GM21717 (cell line): Measurements from ENCODE around the gene AP3B2.
"Not testable (repeated sequence)": the region's sequence is repeated elsewhere in the genome, so short reads cannot be mapped to it uniquely, and the experiment has no call there.

Experiments used
- ATAC-seq: cut with Tn5 transposase; IDR thresholded peaks from one replicate; pipeline ENCODE4 v1.9.1; 2021; ENCODE audit warnings: mild to moderate bottlenecking, moderate library complexity; ENCODE audit not compliant: unreplicated experiment

Gene AP3B2, protein sequence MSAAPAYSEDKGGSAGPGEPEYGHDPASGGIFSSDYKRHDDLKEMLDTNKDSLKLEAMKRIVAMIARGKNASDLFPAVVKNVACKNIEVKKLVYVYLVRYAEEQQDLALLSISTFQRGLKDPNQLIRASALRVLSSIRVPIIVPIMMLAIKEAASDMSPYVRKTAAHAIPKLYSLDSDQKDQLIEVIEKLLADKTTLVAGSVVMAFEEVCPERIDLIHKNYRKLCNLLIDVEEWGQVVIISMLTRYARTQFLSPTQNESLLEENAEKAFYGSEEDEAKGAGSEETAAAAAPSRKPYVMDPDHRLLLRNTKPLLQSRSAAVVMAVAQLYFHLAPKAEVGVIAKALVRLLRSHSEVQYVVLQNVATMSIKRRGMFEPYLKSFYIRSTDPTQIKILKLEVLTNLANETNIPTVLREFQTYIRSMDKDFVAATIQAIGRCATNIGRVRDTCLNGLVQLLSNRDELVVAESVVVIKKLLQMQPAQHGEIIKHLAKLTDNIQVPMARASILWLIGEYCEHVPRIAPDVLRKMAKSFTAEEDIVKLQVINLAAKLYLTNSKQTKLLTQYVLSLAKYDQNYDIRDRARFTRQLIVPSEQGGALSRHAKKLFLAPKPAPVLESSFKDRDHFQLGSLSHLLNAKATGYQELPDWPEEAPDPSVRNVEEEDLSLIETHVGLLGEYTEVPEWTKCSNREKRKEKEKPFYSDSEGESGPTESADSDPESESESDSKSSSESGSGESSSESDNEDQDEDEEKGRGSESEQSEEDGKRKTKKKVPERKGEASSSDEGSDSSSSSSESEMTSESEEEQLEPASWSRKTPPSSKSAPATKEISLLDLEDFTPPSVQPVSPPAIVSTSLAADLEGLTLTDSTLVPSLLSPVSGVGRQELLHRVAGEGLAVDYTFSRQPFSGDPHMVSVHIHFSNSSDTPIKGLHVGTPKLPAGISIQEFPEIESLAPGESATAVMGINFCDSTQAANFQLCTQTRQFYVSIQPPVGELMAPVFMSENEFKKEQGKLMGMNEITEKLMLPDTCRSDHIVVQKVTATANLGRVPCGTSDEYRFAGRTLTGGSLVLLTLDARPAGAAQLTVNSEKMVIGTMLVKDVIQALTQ

DNA sequence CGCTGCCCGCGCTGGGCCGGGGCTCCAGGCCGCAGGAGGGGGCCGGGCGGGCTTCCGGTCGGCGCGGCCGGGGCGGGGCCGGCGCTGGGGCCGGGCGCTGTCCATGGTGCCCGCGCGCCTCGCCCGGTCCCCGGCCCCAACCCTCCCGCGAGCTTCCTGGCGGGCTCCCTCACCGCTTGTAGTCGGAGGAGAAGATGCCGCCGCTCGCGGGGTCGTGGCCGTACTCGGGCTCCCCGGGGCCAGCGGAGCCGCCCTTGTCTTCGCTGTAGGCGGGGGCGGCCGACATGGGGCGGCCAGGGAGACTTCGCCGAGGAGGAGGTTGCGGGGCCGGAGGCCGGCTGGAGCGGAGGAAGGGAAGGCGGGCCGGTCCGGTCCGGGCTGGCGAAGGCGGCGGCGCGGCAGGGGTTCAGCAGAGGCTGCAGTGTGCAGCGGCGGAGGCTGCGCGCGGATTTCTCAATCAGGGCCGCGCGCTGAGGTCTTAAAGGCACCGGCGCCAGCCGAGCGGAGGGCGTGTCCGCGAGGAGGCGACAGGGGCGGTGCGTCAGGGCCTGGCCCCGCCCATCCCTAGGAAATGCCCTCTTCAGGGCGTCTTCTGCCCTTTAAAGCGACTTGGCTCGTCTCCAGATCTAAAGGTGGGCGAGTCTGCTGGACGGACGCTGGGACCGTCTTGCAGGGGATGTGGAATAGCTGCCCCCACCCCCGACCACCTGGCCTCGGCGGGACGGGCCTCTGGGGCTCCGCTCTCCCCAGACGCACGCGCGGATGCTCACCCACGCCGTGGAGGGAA lies at the start of gene AP3B2:
TSS of gene AP3B2 (minus strand) at position 455 of the 787 bp plus-strand sequence. CDS start at position 286, 169 bp downstream.
- ATAC-seq = peak; percentile 95

DNA sequence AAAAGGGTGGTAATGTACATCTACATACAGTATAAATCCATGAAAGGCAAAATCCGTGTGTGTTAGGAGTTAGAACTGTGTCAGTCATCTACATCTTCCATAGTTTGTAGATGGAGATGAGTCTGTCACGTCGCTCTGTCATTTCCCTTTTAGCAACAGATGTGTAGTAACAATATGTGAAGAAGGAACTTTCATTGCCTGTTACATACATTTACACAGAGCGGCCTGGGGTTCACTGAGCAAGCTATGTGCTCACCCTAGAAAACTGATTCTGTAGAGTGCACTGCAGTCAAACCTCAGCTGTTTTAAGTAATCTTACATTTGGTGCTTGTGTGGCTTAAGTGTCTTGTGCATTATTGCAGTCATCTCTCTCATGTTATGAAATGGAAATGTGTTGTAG lies 41.6 kb upstream of the AP3B2 start:
- no peak for ATAC-seq

DNA sequence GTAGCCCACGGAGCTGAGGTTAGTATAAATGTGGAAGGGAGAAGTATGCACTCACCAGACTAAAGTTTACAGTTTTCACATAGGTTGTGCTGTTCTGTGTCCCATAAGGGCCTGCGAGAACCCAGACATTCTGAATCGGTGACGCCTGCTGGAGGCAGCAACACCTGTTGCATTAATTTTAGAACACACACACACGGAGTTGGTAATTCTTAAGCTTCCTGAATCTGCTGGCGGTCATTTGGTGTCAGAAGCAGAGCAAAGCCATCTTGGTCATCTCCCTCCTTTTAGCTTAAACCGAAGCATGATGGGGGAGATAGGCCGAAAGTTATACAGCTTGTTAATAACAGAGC lies 41.1 kb upstream of the AP3B2 start:
- ATAC-seq = peak; percentile 30

DNA sequence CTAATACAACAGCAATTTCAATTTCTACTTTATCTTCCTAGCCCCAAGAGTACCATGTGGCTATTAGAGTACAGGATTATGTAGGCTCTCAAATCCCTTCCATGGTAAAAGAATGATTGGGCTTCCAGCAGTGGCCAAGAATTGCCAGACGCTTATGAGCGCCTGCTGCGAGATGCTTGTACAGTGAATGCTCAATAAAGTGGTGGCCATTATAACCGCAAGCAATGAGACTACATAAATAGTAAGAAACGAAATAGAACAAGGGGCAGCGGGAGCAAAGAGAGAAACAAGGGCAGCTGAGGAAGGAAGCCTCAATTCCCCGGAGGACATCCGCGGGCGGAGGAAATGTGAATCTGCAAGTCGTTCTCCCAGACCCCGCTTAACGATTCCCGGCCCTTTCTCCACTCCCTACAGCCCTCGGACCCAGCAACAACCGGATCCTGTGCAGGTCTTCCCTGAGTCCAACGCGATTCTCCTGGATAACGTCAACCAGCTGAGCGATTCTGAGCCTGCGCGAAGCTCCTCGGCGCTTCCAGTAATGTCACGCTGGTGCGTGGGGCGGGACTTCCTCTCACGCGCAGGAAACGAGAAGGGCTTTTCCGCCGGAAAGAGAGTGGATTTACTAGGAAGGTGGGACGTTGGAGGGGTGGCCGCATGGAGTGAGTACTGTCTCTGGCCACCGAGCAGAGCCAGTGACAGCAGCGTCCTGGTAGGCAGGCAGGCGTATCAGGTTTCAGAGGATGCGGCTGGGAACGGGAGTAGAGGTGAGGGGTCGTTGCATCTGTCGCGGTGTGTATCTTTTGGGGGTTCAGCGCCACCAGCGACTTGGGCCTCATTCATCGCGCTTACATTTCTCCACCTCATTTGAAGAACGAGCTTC lies 40.5 kb upstream of the AP3B2 start:
- peak; percentile 89 for ATAC-seq

DNA sequence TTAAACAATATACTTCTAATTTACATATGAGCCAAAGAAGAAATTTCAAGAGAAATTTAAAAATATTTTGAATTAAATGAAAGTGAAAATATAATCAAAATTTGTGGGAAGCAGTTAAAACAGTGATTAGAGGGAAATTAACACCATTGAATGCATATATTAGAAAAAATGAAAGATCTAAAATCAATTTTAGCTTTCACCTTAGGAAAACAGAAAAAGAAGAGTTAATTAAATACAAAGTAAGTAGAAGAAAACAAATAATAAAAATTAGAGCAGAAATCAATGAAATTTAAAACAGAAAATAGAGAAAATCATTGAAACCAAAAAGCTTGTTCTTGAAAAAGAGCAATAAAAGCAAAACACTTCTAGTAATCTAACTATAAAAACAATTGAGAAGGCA lies 38.6 kb upstream of the AP3B2 start:
- no peak for ATAC-seq

DNA sequence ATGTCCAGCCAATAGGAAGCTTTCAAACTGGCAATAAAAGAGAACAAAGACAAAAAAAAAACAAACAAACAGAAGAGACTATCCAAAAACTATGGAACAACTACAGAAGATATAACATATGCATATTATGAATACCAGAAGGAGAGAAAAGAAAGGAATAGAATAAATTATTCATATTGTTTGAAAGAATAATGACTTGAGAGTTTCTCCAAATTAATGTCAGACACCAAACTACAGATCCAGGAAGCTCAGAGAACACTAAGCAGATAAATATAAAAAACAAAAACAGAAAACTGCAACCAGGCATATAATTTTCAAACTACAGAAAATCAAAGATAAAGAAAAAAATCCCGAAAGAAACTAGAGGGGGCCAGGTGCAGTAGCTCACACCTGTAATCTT lies 34.1 kb upstream of the AP3B2 start:
- ATAC-seq = no peak

DNA sequence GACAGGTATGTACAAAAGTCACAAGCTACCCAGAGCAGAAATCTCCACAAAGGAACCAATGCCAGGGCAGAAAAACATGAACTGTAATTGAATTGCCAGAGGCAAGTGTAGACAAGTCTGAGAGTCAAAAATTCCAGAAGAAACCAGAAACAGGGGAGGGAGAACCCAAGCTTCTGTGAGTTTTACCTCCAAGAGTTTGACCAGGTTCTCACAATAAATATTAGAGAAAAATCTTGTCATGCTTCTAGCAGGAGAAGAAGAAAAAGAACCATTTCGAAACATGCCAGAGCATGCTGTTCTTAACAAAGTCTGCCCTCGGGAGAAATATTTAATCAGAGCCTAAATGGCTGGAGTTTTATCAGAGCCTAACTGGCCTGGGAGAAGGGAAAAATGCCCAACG lies 32.5 kb upstream of the AP3B2 start:
- no peak for ATAC-seq

DNA sequence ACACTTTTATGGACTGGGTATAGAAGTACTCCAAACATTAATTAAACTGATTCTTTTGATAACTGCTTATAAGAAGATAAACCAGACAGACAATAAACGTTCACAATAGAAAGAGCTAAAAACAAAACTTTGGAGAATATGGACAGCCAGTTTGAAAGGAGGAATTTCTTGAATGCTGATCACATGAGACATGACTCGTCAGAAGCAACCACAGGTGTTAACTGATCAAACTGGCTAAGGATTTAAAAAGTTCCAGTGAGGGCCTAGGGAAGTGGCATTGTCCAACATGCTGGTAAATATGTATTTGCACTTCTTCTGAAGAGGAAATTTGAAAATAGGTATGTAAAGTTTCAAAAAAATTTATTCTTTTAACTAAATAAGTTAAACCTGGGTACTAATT lies 29.4 kb upstream of the AP3B2 start:
- no peak for ATAC-seq

DNA sequence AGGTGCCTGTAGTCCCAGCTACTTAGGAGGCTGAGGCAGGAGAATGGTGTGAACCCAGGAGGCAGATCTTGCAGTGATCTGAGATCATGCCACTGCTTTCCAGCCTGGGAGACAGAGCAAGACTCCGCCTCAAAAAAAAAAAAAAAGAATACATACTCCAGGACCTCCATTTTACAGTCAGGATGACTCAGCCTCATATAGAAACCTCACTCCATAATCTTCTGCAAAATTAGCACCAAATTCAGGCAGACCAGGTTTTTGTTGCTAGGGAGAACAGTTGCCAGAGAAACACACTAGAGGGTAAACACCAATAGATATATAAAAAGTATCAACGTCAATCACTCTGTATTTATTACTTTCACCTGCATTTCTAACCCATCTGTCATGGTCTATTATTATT lies 28.3 kb upstream of the AP3B2 start:
- ATAC-seq = no peak

DNA sequence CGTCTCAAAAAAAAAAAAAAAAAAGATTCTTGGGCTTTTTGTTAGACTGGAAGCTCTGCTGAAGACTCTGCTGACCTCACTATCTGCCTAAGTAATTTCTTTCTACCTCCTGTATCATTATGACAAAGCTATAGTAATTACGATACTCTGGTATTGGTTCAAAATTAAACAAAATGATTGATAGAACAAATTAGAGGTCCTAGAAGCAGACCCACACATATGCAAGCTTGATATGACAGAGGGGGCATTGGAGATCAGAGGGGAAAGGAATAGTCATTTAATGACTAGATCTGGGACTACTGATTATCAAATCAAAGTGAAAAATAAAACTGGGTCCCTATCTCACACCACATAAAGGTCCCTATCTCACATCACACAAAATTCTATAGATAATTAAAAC lies 21.9 kb upstream of the AP3B2 start:
- no peak for ATAC-seq

DNA sequence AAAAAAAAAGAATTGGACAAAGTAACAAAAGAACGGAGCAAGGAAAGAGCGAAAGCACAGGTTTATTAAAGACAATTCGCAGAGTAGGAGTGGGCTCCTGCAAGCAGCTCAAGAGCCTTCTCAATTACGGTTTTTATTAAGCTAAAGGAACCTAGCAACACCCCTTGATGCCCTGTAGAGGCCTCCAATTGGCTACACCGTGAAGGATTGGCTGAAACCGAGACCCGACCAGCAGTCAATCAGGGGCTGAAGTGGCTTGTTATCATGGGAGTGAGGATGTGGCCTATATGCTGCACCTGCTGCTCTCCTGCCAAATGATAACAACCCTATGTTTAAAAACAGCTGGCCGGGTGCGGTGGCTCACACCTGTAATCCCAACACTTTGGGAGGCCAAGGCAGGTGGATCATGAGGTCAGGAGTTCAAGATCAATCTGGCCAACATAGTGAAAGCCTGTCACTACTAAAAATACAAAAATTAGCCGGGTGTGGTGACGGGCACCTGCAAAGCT lies 20.4 kb upstream of the AP3B2 start:
- ATAC-seq = no peak

DNA sequence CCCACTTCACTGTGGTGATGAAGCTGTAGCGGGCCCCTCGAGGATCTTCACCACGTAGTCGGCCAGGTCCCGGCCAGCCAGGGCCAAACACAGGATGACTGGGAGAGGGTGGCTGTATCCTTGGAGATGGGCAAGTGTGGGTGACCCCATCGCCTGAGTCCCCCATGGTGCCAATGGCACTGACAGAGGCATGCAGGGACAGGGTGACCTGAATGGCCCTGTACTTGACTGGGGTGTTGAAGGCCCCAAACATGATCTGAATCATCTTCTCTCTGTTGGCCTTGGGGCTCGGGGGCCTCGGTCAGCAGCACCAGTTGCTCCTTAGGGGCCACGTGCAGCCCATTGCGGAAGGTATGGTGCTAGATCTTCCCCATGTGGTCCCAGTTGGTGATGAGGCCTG lies 17.1 kb upstream of the AP3B2 start:
- no peak for ATAC-seq

DNA sequence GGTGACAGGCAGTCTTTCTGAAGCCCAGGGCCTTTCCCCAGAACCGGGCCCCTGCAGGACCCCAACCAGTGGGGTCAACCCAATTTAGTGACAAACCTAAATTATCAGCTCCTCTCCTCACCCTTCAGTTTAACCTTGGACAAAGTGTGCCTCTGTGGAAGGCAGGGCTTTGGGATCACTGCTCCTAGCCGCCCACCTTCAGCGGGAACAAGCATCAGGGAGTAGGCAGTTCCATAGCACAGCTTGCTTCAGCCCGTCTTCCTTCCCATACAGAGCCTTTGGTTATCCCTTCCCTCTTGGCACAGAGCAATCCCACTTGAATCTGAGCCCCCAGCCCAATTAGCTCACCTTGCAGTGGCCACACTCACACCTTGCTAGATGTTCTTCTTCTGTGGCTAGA lies 5.3 kb upstream of the AP3B2 start:
- no peak for ATAC-seq

DNA sequence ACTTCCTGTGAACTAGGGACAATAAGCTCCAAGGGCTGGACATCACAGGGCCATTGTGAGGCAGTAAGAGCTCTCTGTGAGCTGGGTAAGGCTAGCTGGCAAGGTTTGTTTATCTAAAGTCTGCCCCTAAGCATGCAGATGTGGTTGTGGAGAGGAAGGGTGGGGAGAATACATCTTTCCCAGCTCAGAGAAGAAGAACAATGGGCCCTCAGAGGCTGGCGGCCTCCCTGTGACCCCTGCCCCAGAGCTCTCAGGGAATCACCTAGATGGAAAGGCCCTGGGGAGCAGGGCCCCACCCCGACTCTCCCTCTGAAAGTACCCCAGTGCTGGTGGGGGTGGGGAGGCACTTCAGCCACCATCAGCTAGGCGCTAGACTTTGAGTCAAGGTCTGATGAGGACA lies 4.3 kb upstream of the AP3B2 start:
- no peak for ATAC-seq

DNA sequence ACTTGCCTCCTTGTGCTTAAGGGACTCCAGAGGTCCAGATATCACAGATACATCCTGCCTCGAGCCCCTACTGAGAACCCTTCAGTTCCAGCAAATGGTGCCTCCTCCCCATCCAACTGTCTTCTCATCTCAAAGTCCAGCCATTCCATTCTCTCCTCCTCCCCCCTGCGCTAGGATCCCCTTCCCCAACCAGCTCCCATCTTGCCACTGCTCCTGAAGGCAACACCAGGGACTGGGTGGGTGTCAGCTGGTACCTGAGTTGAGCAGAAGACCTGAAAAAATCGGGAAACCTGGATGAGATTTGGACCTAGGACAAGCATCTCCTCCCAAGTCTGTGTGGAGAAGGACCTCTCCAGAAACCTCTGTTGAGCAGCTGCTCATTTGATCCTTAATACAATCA lies 2.4 kb upstream of the AP3B2 start:
- no peak for ATAC-seq

DNA sequence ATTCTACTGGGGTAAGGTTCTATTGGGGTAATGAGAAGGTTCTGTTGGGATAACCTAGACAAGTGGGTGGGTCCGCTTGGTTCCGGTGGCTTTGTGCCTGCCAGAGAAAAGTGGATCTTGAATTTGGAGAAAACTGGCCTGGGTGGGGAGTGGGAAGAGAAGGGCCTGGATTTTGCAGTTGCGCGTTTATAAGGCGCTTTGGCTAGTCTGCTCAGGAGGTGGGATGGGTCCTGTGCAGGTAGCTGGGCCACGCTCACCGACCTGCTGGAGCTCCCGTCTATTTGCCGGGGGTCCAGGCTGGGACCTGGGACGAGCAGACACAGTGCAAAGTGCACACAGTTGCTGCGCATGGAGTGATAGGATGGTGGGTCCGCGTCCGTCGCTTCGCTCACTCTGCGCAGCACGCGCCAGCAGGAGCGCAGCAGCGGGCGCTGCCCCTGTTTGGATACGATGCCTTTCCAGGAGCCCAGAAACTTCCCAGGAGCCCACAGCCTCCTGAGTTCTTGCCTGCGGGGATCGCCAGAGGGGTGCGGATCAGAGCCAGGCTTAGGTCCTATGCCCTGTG lies 1.3 kb upstream of the AP3B2 start:
- ATAC-seq = no peak

DNA sequence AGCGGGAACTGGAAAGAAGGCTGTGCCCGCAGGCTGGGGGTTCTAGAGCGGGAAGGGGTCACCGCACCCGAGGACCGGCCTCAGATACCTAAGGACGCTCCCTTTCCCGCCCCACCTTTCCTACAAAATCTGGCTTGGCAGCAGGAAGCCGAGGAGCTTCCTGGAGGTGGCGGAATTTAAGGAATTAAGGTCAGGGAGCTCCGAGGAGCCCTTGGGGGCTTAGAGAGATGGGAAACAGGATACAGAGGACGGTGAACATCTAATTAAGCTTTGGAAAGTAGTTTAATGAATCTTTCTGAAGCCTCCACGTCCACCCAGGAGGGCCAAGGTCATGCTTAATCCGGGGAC lies 507 bp upstream of the AP3B2 start:
- ATAC-seq = no peak

DNA sequence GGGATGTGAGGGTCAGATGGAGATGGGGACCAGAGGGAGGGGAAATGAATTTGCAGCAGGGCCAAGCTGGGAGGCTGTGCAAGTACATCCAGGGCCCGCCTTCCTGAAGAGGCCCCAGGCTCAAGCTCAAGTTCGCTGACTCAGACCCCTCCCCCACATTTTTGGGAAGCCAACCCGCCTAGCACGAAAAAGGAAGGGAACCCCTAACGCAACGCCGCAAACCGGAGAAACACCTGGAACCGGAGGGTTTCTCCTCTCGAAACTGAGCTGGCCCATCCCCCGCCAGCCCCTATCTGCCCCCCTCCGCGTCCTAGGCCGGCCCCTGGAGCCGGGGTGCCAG lies 624 bp downstream of the AP3B2 start:
- no peak for ATAC-seq

DNA sequence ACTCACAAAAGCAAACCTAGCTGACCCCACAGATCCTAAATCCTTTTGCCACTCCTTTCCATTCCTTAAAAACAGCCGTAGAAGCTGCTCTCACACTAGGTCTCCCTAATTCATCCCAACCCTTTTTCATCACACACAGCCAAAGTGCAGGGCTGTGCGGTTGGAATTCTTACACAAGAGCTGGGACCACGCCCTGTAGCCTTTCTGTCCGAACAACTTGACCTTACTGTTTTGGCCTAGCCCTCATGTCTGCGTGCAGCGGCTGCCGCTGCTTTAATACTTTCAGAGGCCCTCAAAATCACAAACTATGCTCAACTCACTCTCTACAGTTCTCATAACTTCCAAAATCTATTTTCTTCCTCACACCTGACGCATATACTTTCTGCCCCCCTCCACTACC lies 3.8 kb downstream of the AP3B2 start:
- ATAC-seq = not testable (repeated sequence)

DNA sequence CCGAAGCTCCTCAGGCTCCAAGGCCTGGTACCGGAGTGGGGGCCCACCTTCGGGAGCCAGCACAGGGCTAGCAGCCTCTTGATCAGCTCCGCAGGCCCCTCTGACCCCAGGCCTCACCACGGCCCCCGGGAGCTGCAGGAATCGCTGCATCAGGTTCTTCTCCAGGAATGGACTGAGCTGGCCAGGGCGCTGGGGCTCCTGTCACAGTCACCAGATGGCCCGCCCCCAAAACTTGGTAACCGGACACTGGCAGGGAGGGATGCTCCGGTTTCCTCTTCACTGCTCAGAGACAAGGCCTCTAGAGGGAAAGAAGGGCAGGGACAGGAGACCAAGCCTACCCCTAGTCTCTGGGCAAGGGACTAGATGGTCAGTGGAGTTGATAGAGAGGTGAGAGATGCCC lies 9.9 kb downstream of the AP3B2 start:
- no peak for ATAC-seq
